Bronchial smooth muscle cell (primary cell): Measurements from ENCODE around the gene KRTAP19-4. TPM values are rescaled to one million over a fixed set of nuclear protein-coding genes. Genes with fewer than 3 reads are reported as not detected.

Experiments
- total RNA-seq: library from RNA; depleted of rRNA; stranded (reverse); fragments of >200 nt; gene quantifications from 2 replicates; pipeline ENCODE4 v1.2.1, GENCODE V29; 2014

The KRTAP19-4 gene, protein sequence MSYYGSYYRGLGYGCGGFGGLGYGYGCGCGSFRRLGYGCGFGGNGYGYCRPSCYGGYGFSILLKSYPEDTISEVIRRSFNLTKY
- total RNA-seq = not detected in 2 replicates

DNA sequence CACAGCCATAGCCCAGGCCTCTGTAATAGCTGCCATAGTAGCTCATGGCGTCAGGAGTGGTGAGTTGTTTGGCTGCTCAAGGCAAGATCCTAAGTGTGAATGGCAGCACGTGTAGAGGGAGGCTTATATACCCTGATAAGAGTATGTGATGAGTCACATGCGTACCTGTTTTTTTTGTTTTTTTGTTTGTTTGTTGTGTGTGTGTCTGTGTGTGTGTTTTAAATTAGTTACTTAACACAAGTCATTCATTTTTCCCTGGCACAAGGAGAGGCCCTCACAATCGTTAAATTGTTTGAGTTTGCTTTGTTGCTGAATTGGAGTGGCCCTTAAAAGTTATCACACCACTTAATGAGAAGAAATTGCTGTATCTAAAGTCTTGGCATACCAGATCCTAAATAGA is at the start of gene KRTAP19-4:
Gene KRTAP19-4 (minus strand): TSS at position 101 of the 400 bp plus-strand sequence. CDS start 55 bp downstream, at position 46.

DNA sequence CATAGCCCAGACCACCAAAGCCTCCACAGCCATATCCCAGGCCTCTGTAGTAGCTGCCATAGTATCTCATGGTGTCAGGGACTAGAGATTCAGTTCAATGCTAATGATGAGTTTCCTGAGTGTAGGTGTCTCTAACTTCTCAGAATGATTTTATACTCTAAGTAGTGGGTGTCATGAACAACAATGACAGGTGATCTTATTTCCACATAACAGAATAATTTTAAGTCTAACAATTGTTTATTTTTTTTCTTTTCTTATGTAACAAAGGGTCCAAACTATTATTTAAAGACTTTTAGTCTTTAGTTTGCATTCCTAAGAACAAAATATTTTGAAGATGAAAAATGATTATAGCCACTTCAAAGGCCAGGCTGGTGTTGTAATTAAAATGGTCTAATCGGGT is 44.8 kb upstream of the KRTAP19-4 start, which contains the start of gene KRTAP19-6:
Gene KRTAP19-6 (minus strand): TSS at position 101 of the 400 bp plus-strand sequence. CDS start 31 bp downstream, at position 70.

DNA sequence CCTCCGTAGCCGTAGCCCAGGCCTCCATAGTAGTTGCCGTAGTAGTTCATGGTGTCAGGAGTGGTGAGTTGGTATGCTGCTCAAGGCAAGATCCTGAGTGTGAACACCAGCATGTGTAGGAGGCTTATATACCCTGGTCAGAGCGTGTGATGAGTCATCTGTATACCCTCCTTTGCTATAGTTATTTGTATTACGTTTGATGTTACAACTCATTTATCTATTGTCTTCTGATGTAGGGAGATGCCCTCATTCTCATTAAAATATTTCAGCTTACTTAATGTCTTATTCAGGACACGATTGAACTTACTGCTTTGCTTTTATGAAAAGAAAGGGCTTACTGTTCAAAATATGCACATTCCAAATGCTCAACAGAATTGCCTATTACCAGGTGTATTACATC is 5.1 kb upstream of the KRTAP19-4 start, which contains the start of gene KRTAP19-5:
Gene KRTAP19-5 (minus strand): TSS at position 101 of the 400 bp plus-strand sequence. CDS start 51 bp downstream, at position 50.

DNA sequence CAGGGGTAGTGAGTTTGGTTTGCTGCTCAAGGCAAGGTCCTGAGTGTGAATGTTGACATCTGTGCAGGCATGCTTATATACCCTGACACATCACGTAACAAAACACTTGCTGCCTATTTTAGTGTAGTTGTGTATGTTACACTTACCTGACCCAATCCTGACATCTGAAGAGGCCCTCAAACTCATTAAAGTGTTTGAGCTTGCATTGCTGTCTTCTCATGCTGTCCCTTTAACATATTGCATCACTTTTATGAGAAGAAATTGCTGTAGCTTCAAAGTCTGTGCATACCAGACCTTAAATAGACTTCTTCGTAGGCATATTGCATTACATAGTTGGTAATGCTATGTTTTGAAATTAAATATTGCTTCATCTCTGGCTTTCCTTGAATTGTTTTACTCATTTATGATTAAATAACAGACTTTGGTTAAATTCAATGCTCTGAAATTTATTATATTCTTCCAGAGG is 5.0 kb downstream of the KRTAP19-4 start, which contains the start of gene KRTAP19-3:
Gene KRTAP19-3 (minus strand): TSS at position 51 of the 466 bp plus-strand sequence. CDS start 56 bp downstream, outside the sequence.

DNA sequence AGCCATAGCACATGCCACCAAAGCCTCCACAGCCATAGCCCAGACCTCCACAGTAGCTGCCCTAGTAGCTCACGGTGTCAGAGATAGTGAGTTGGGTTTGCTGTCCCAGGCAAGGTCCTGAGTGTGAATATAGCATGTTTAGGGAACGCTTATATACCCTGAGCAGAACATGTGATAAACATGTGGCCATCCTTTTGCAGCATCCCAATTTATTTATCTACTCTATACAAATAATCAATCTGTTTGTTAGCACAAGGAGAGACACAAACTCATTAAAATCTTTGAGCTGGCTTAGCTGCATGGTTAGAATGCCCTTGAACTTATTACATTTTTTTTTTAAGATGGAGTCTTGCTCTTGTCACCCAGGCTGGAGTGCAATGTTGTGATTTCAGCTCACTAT is 9.6 kb downstream of the KRTAP19-4 start, which contains the start of gene KRTAP19-2:
Gene KRTAP19-2 (minus strand): TSS at position 101 of the 400 bp plus-strand sequence. CDS start 88 bp downstream, at position 13.

DNA sequence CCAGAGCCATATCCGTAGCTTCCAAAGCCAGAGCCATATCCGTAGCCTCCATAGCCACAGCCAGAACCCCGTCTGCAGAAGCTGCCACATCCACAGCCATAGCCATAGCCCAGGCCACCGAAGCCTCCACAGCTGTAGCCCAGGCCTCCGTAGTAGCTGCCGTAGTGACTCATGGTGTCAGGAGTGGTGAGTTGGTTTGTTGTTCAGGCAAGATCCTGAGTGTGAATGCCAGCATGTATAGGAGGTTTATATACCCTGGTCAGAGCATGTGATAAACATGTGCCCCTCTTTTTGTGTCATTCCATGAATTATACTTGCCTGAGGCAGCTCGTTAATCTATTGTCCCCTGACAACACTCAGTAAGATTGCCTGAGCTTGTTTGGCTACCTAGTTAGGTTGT is 16.8 kb downstream of the KRTAP19-4 start, which contains the start of gene KRTAP19-1:
Gene KRTAP19-1 (minus strand): TSS at position 223 of the 400 bp plus-strand sequence. CDS start 50 bp downstream, at position 173.

Other genes starting within 250 kb of the KRTAP19-4 start
- not detected in 2 replicates for gene KRTAP24-1, start 214.2 kb downstream of the KRTAP19-4 start, total RNA-seq
- gene KRTAP25-1, start 207.7 kb downstream of the KRTAP19-4 start, total RNA-seq = not detected in 2 replicates
- gene KRTAP26-1, start 176.8 kb downstream of the KRTAP19-4 start, total RNA-seq = not detected in 2 replicates
- gene KRTAP27-1, start 159.5 kb downstream of the KRTAP19-4 start, total RNA-seq = not detected in 2 replicates
- not detected in 2 replicates for gene KRTAP23-1, start 148.6 kb downstream of the KRTAP19-4 start, total RNA-seq
- gene KRTAP13-2, start 124.9 kb downstream of the KRTAP19-4 start, total RNA-seq = not detected in 2 replicates
- not detected in 2 replicates for gene KRTAP13-1, start 101.1 kb downstream of the KRTAP19-4 start, total RNA-seq
- not detected in 2 replicates for gene KRTAP13-3, start 71.2 kb downstream of the KRTAP19-4 start, total RNA-seq
- not detected in 2 replicates for gene KRTAP13-4, start 66.9 kb downstream of the KRTAP19-4 start, total RNA-seq
- not detected in 2 replicates for gene KRTAP15-1, start 56.9 kb downstream of the KRTAP19-4 start, total RNA-seq
- gene KRTAP19-1, start 16.8 kb downstream of the KRTAP19-4 start, total RNA-seq = not detected in 2 replicates
- not detected in 2 replicates for gene KRTAP19-2, start 9.7 kb downstream of the KRTAP19-4 start, total RNA-seq
- not detected in 2 replicates for gene KRTAP19-3, start 5.2 kb downstream of the KRTAP19-4 start, total RNA-seq
- not detected in 2 replicates for gene KRTAP19-5, start 5.0 kb upstream of the KRTAP19-4 start, total RNA-seq
- not detected in 2 replicates for gene KRTAP19-6, start 44.7 kb upstream of the KRTAP19-4 start, total RNA-seq
- gene KRTAP19-7, start 64.1 kb upstream of the KRTAP19-4 start, total RNA-seq = not detected in 2 replicates
- gene KRTAP22-2, start 93.2 kb upstream of the KRTAP19-4 start, total RNA-seq = not detected in 2 replicates
- gene KRTAP6-3, start 95.3 kb upstream of the KRTAP19-4 start, total RNA-seq = not detected in 2 replicates
- not detected in 2 replicates for gene KRTAP6-2, start 101.7 kb upstream of the KRTAP19-4 start, total RNA-seq
- not detected in 2 replicates for gene KRTAP22-1, start 103.9 kb upstream of the KRTAP19-4 start, total RNA-seq
- gene KRTAP6-1, start 116.8 kb upstream of the KRTAP19-4 start, total RNA-seq = not detected in 2 replicates
- not detected in 2 replicates for gene KRTAP20-1, start 119.3 kb upstream of the KRTAP19-4 start, total RNA-seq
- not detected in 2 replicates for gene KRTAP20-4, start 123.5 kb upstream of the KRTAP19-4 start, total RNA-seq
- not detected in 2 replicates for gene KRTAP20-2, start 138.0 kb upstream of the KRTAP19-4 start, total RNA-seq
- gene KRTAP20-3, start 145.7 kb upstream of the KRTAP19-4 start, total RNA-seq = not detected in 2 replicates
- not detected in 2 replicates for gene KRTAP21-3, start 221.6 kb upstream of the KRTAP19-4 start, total RNA-seq